ENCODE results near the gene BRINP3.

Gene BRINP3

GRCh38 chr1:190444464-190444863, 33.2 kb downstream of the BRINP3 start:
- no peak for DNase-seq

- no peak for DNase-seq
These were observed 38.2 kb downstream of the BRINP3 start for GRCh38 chr1:190439447-190439846.

DNA sequence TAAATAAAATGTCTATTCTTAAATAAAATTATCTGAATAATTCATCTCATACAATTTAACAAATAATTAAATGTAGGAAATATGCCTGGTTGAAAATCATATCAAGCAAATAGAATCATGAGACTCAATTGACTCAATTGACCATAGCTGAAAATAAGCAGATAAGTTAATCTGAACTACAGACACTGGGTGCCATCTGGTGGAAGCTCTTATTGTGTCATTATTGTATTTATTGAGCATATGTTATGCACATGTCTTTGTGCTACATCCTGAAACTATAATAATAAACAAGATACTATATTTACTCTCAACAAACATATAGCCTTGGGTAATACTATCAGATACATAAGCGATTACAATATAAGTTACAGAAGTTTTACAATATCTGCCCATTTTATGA, 41.0 kb downstream of the BRINP3 start:
- no peak for DNase-seq

GRCh38 chr1:190429932-190430331, 47.7 kb downstream of the BRINP3 start:
- DNase-seq, result no peak

- DNase-seq, result no peak
These were observed 48.5 kb downstream of the BRINP3 start for GRCh38 chr1:190429141-190429540.

GRCh38 chr1:190416239-190416638, 61.4 kb downstream of the BRINP3 start:
- no peak for DNase-seq

- no peak for DNase-seq
These were observed 64.5 kb downstream of the BRINP3 start for GRCh38 chr1:190413142-190413541.

DNA sequence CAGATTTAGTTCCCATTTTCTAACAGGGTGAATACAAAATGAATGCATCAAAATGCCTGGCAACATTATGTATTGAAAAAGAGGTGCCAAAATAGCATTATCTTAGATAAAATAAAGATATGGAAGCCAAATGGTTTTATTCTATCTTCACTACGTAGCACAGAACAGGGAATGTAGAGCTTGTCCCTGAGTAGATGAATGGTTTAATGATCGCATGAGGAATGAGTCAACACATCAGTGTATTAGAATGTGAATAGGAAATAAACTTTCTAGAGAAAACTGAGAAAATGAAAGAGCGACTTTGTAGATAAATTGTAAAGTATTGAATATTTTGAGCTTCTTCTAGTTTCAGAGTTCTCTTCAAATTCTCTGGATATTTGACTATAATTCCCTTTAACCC, 74.3 kb downstream of the BRINP3 start:
- DNase-seq, result no peak

- no peak for DNase-seq
These were observed 78.4 kb downstream of the BRINP3 start for GRCh38 chr1:190399233-190399632.

GRCh38 chr1:190391582-190391981, 86.1 kb downstream of the BRINP3 start:
- DNase-seq, result no peak

DNA sequence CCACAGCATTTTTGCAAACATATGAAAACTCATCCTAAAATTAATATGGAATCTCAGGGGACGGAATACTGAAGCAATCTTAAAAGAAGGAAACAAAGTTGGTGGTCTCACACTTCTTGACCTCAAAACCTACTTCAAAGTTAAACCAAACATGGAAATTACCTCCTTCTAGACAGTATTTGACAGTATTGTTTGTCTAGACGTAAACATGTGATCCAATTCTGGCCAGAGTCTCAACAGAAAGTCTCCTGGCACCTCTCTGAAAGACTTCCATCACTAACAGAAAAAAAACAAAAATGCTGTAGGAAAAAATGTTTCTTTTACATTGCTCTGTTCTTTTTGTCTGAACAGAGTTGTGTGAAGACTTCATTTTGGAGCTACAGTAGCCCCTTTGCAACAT, 99.7 kb downstream of the BRINP3 start:
- DNase-seq, result no peak

DNA sequence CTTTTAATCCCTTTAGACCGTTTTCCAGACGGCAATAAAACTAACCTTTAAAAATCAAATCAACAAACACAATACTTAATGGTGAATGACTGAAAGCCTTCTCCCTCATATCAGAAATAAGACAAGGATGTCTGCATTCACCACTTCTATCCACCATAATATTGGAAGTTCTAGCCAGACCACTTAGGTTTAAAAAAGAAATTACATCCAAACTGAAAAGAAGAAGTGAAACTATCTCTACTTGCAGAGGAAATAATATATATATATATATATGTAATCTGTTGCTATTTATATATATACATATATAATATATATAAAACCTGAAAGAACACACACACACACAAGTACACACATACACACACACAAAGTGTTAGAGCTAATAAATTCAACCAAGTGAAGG, 100.4 kb downstream of the BRINP3 start:
- no peak for DNase-seq

GRCh38 chr1:190376044-190376443, 101.6 kb downstream of the BRINP3 start:
- no peak for DNase-seq

DNA sequence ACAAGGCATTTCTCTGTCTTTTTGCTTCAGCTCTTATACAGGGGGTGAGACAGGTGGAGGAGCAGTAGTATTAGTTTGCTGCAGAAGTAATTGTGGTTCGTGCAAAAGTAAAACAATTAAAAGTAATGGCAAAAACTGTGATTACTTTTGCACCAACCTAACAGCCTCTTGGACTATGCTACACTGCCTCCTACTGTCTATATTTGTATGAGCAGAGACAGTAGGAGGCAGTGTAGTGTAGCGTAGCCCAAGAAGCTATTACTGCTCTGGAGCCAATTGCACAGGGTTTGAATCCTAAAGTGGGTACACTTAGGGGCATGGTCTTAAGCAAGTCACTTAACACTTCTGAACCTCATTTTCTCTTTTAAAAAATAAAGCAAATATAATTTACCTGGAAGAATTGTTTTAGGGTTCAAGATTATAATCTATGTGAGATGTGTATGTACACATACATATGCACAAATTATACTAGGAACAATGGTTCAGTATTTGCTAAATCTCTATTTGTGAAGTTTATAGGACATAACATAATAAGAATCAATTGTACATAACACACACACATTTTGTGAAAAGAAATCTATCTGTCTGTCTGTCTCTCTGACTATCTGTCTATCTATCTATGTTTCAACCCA, 103.8 kb downstream of the BRINP3 start:
- no peak for DNase-seq

GRCh38 chr1:190367200-190367599, 110.5 kb downstream of the BRINP3 start:
- no peak for DNase-seq

DNA sequence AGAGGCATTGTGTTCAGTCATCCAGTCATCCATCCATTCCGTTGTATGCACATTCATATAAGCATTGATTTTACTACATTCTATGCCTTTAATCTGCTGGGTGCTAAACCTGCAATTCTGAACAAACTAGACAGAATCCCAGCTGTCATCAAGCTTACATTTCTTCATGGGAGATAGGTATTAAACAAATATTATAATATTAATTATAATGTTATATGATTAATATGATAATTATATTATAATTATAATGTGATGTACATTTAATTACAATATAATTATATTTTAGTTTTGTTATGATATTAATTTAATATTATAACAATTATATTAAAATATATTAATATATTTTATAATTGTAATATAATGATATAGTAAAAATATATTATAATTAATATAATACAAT, 112.4 kb downstream of the BRINP3 start:
- DNase-seq, result no peak

DNA sequence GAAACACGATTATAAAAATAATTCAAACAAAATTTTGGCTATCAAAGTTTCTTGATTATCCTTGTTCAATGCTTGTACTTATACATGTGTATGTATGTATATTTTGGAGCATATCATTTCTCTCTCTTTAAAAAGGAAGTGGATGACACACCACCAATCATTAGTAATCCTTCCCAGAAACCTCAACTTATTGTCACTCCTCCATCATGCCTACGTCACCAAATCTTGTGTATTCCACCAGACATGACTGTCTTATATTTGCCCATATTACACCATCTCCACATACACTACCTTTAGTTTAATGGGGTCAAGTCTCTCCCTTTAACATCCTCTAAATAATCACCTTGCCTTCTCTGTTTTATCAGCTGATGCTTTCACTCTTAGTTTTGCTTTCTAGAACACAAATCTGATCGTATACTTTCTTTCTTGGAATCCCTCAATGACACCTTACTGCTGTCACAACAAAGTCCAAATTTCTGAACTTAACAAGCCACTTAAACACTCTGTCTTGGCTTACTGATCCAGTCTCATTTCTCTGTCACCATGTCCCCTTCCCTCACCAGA, 124.0 kb downstream of the BRINP3 start:
- DNase-seq, result no peak

DNA sequence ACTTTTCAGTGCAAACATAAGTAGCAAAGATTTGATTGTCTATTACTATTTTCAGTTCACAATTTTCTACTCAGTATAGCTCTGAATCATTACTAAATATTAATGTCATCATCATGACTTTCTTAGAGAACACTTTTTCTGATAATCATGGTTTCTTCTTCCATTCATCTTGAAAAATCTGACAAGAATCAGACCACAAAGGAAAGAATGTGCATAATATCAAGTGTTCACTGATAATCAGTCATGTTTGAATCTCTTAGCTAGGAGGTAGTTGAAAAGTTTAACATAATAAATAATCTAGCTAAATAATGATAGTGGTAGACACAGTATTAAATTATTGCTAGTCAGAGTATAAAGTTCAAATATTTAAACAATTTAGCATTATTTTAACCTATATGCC, 133.2 kb downstream of the BRINP3 start:
- DNase-seq, result no peak

- DNase-seq, result no peak
These were observed 138.8 kb downstream of the BRINP3 start for GRCh38 chr1:190338829-190339228.

GRCh38 chr1:190328871-190329270, 148.8 kb downstream of the BRINP3 start:
- no peak for DNase-seq

DNA sequence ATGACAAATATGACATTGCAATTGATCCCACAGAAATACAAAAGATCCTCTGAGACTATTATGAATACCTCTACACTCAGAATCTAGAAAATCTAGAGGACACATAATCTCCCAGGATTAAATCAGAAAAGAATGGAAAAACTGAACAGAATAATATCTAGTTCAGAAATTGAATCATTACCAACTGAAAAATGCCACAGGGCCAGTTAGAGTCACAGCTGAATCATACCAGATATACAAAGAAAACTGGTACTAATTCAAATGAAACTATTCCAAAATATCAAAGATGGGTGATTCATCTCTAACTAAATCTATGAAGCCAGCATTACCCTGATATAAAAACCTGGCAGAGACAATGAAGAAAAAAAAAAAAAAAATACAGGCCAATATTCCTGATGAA, 149.3 kb downstream of the BRINP3 start:
- DNase-seq, result peak; percentile 1

DNA sequence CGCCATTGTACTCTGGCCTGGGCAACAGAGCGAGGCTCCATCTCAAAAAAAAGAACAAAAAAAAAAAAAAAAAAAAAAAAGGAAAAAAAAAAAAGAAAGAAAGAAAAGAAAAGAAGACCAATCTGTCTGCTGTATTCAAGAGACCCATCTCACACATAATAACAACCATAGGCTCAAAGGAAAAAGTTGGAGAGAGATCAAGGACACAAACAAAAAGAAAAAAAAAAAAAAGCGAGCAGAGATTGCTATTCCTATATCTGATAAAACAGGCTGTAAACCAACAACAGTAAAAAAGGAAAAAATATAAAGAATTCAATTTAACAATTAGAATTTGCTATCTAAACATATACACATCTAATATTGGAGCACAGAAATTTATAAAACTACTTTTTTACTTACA, 150.4 kb downstream of the BRINP3 start:
- DNase-seq, result no peak

GRCh38 chr1:190323530-190323929, 154.1 kb downstream of the BRINP3 start:
- no peak for DNase-seq

- DNase-seq, result no peak
These were observed 155.4 kb downstream of the BRINP3 start for GRCh38 chr1:190322274-190322673.

DNA sequence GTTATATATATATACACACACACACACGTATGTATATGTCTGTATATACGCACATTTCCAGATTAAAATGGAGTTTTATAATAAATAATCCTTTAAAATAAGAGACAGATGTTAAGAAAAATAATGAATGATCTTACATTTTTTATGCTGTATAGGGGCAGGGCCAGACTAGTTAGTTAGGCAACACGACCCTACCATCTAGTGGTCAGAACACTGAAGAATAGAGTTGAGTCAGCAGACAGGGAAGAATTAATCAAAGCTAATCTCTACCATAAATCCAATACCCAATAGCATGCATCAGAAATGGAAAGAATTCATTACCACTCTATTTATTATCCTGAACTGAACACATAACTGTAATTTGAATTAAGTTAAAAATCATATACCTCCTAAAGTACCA, 156.7 kb downstream of the BRINP3 start:
- no peak for DNase-seq
